Parathyroid adenoma (tissue), 2 donors: ENCODE results near the gene CPO.

Experiments
- H2AFZ ChIP-seq: fragments of 300-600 bp; sonication (generic); one replicate; pipeline ENCODE4 v1.7.0; 2017; ENCODE audit warnings: antibody characterized with exemption, mild to moderate bottlenecking
- H3K27ac ChIP-seq: fragments of 300-600 bp; sonication (generic); one replicate; pipeline ENCODE4 v1.7.0; 2017
- H3K27me3 ChIP-seq: fragments of 300-600 bp; sonication (generic); one replicate; pipeline ENCODE4 v1.7.0; 2017; ENCODE audit warnings: low read length; ENCODE audit not compliant: control insufficient read depth, insufficient read depth
- H3K36me3 ChIP-seq: fragments of 300-600 bp; sonication (generic); one replicate; pipeline ENCODE4 v1.7.0; 2017; ENCODE audit warnings: low read length; ENCODE audit not compliant: control insufficient read depth, insufficient read depth
- H3K4me1 ChIP-seq: fragments of 300-600 bp; sonication (generic); one replicate; pipeline ENCODE4 v1.7.0; 2017; ENCODE audit warnings: control low read depth
- H3K4me2 ChIP-seq: fragments of 300-600 bp; sonication (generic); one replicate; pipeline ENCODE4 v1.7.0; 2017; ENCODE audit warnings: low read length
- H3K4me3 ChIP-seq: fragments of 300-600 bp; sonication (generic); one replicate; pipeline ENCODE4 v1.7.0; 2017; ENCODE audit warnings: low read depth, low read length
- H3K79me2 ChIP-seq: fragments of 300-600 bp; sonication (generic); one replicate; pipeline ENCODE4 v1.7.0; 2017; ENCODE audit warnings: control low read depth
- H3K9ac ChIP-seq: fragments of 300-600 bp; sonication (generic); one replicate; pipeline ENCODE4 v1.7.0; 2017; ENCODE audit warnings: mild to moderate bottlenecking
- H3K9me3 ChIP-seq: fragments of 300-600 bp; sonication (generic); one replicate; pipeline ENCODE4 v1.7.0; 2017; ENCODE audit warnings: low read length; ENCODE audit not compliant: control insufficient read depth
- CTCF ChIP-seq: fragments of 300-600 bp; sonication (generic); IDR thresholded peaks from one replicate; pipeline ENCODE4 v1.7.0; 2017; ENCODE audit warnings: antibody characterized with exemption, mild to moderate bottlenecking
- donor health status: primary hyperparathyroidism.

Gene CPO

GRCh38 chr2:206958261-206958660 is 18.9 kb downstream of the CPO start:
- no peaks in the 10 kb centered on the region for H3K4me1 ChIP-seq
- no peaks in the 10 kb centered on the region for H3K79me2 ChIP-seq
- no peak overlapping the region for H2AFZ ChIP-seq
- no peak for TF ChIP-seq CTCF
- no peaks in the 10 kb centered on the region for H3K27me3 ChIP-seq
- no peak overlapping the region for H3K4me2 ChIP-seq
- no peaks in the 10 kb centered on the region for H3K9me3 ChIP-seq
- H3K27ac ChIP-seq, result no peak overlapping the region
- no peak overlapping the region for H3K9ac ChIP-seq
- no peaks in the 10 kb centered on the region for H3K36me3 ChIP-seq
- H3K4me3 ChIP-seq, result no peak overlapping the region

DNA sequence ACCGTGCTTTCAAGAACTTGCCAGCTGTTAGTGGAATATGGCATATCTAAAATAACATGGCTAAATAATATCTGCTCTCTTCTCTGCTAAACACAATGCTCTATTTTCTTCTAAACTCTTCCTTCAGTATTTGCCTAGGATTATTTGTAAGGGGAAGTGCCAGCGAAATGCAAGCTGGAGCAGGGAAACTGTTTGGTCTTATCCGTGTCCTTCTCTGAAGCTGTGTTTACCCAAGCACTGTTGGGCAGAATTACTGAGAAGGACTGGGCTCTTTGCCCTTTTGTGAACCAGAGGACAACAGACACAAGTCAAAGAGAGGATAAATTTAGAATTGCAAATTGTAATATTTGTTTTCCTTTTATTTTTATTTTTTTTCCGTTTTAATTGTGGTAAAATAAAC is 23.6 kb downstream of the CPO start:
- Histone ChIP-seq H3K79me2 (no peaks in the 10 kb centered on the region), H3K4me3 (no peak overlapping the region), H3K9ac (no peak overlapping the region), H3K27ac (no peak overlapping the region), H3K27me3 (no peaks in the 10 kb centered on the region), H3K9me3 (no peaks in the 10 kb centered on the region), H3K4me1 (no peaks in the 10 kb centered on the region), H3K4me2 (no peak overlapping the region), H2AFZ (no peak overlapping the region), H3K36me3 (no peaks in the 10 kb centered on the region)
- TF ChIP-seq CTCF, result no peak

DNA sequence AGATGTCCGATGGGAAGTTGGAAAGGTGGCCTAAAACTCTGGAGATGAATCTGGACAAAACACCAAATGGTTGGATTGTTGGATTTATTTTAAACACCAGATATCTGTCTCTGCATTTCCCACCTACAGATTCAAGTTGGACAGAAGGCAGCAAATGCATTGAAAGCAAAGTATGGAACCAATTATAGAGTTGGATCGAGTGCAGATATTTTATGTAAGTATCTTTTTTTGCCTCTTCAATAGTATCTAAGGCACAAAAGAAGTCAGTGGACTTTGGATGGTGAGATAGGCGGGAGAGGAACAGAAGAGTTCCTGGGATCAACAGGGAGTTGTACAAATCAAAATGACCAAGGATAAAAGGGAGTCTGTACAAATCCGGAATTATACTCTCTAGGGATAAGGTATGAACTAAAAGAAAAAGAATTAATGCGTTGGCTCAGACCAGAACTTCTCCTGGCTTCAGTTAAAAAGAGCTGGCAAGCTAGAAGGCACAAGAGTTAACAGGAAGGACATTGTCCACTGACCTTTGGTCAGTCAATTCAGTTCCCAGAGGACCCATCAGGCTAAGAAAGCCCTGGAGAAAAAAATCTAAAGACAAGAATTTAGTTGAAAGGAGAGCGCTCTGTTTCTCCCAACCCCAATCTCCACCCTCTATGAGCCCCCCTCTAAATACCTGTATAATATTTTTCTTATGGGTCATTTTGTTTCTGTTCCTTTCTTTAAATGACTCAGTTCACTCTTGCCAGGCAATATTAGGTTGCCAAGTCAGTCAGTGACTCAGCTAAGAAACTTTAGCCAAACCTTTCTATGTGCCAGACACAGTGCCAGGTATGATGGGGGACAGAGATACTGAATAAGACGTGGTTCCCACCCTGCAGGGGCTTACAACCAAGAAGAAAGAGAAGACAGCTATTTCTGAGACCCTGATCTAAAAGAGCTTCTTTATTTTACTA is 29.1 kb downstream of the CPO start:
- H3K4me3 ChIP-seq, result no peak overlapping the region
- no peaks in the 10 kb centered on the region for H3K9me3 ChIP-seq
- H3K9ac ChIP-seq, result no peak overlapping the region
- no peak overlapping the region for H3K4me2 ChIP-seq
- no peaks in the 10 kb centered on the region for H3K79me2 ChIP-seq
- TF ChIP-seq CTCF, result no peak
- no peak overlapping the region for H3K27ac ChIP-seq
- no peak overlapping the region for H2AFZ ChIP-seq
- H3K36me3 ChIP-seq, result no peaks in the 10 kb centered on the region
- no peaks in the 10 kb centered on the region for H3K27me3 ChIP-seq
- no peaks in the 10 kb centered on the region for H3K4me1 ChIP-seq

GRCh38 chr2:206969192-206969591 is 29.9 kb downstream of the CPO start:
- Histone ChIP-seq H2AFZ (no peak overlapping the region), H3K4me1 (no peaks in the 10 kb centered on the region), H3K36me3 (no peaks in the 10 kb centered on the region), H3K27me3 (no peaks in the 10 kb centered on the region), H3K79me2 (no peaks in the 10 kb centered on the region), H3K9me3 (no peaks in the 10 kb centered on the region), H3K4me3 (no peak overlapping the region), H3K27ac (no peak overlapping the region), H3K9ac (no peak overlapping the region), H3K4me2 (no peak overlapping the region)
- TF ChIP-seq CTCF, result no peak
